GM10266 (cell line): Measurements from ENCODE around the gene VWA5B2.
"Not testable (repeated sequence)": the region's sequence is repeated elsewhere in the genome, so short reads cannot be mapped to it uniquely, and the experiment has no call there.

Experiments used
- DNase-seq: peaks from one replicate; pipeline ENCODE4 v3.0.0; 2012; ENCODE audit errors: extremely low spot score
- CTCF ChIP-seq: IDR thresholded peaks from 2 replicates; pipeline ENCODE4 v1.5.1; 2012; ENCODE audit warnings: mild to moderate bottlenecking, low read depth; ENCODE audit not compliant: control insufficient read depth, insufficient read depth; ENCODE audit errors: missing control alignments

Gene VWA5B2

GRCh38 chr3:184261270-184261853 lies 32.0 kb downstream of the VWA5B2 start, which contains the start of gene CAMK2N2:
CAMK2N2 (minus strand) TSS chr3:184261553; CDS start chr3:184261285, 268 bp downstream.
- peak; percentile 96 for DNase-seq
- TF ChIP-seq CTCF: no peak

- peak; percentile 75 for DNase-seq
- no peak for TF ChIP-seq CTCF
These were observed 32.7 kb downstream of the VWA5B2 start for GRCh38 chr3:184261854-184262763.

GRCh38 chr3:184262764-184263179 lies 33.4 kb downstream of the VWA5B2 start:
- TF ChIP-seq CTCF: no peak
- DNase-seq: no peak

GRCh38 chr3:184267249-184267648 lies 37.9 kb downstream of the VWA5B2 start:
- not testable (repeated sequence) for DNase-seq

- no peak for TF ChIP-seq CTCF
- no peak for DNase-seq
These were observed 42.9 kb downstream of the VWA5B2 start for GRCh38 chr3:184272269-184272668.

GRCh38 chr3:184275381-184275701 lies 46.0 kb downstream of the VWA5B2 start:
- TF ChIP-seq CTCF: no peak
- DNase-seq: no peak

- TF ChIP-seq CTCF: no peak
- DNase-seq: no peak
These were observed 46.9 kb downstream of the VWA5B2 start, which contains the start of gene ECE2 for GRCh38 chr3:184275961-184276910. ECE2 (plus strand) TSS chr3:184276022; CDS start chr3:184276154, 132 bp downstream.
